ENCODE measurements around the gene SLC16A4.

GRCh38 chr1:110418729-110419128 lies 27.9 kb upstream of the SLC16A4 start:
- TF ChIP-seq, protein P1, sequence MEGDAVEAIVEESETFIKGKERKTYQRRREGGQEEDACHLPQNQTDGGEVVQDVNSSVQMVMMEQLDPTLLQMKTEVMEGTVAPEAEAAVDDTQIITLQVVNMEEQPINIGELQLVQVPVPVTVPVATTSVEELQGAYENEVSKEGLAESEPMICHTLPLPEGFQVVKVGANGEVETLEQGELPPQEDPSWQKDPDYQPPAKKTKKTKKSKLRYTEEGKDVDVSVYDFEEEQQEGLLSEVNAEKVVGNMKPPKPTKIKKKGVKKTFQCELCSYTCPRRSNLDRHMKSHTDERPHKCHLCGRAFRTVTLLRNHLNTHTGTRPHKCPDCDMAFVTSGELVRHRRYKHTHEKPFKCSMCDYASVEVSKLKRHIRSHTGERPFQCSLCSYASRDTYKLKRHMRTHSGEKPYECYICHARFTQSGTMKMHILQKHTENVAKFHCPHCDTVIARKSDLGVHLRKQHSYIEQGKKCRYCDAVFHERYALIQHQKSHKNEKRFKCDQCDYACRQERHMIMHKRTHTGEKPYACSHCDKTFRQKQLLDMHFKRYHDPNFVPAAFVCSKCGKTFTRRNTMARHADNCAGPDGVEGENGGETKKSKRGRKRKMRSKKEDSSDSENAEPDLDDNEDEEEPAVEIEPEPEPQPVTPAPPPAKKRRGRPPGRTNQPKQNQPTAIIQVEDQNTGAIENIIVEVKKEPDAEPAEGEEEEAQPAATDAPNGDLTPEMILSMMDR (conservative IDR thresholded peaks at IDR 0.05; ENCODE audit: low read depth, low read length), result no peak
- no peak for TF ChIP-seq EZH2 (IDR thresholded peaks at IDR 0.05; ENCODE audit: low read length, unreplicated experiment)
- no peak for TF ChIP-seq EZH2phosphoT487 (IDR thresholded peaks at IDR 0.05; ENCODE audit: borderline replicate concordance, low read length)

All from PC-3 (cell line).